ENCODE data around the gene S1PR4.
A peak's percentile ranks its signal among the peaks of the same experiment; 100 is the strongest.
"Not testable (repeated sequence)": the region's sequence is repeated elsewhere in the genome, so short reads cannot be mapped to it uniquely, and the experiment has no call there.

Gene S1PR4

DNA sequence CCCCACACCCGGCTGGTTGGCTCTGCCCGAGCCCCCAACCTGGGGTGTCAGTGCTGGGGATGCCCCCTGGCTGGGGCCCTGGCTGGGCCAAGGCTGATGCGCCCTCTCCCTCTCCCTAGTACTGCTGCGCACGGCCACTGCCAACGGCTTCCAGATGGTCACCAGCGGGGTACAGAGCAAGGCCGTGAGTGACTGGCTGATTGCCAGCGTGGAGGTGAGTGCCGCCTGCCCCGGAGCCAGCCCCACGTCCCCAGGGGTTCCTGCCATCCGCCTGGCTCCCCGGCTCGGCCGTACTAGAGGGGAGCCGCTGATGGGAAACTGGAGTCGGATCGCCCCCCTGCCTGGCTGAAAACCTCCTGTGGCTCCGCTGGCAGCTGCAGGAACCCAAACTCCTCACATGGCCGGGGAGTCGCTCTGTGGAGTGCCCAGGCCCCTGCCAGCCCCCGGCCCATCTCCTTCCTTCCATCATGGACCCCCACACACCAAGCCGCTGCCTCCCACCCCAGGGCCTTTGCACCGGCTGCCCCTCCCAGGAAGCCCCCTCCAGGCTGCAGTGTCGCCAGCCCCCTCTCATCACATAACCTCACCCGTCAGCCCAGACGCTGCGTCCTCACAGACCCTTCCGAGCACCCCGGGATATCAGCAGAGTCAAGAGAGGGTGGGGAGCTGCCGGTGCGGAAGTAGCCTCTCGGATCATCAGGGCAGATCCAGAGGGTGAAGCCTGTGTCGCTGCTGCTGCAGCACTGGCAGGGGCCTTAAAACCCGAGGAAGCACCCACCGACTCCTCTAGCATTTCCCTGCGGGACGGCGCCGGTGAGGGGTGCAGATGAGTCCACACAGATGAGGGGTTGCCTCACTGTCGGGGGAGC is 17.7 kb downstream of the S1PR4 start:
- no peak for DNase-seq

DNA sequence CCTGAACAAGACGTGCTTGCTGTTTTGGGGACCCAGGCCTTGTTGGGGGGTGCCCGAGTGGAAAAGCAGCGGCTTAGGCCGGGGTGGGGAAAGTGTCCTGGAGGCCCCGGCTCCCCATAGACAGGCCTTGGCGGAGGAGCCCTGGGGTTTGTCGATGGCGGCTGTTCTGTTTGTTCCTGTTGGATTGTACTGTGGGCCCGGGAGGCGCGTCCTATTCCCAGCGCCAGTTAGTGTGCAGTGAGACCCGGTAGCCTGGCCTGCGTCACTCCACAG is 18.3 kb downstream of the S1PR4 start:
- DNase-seq, result no peak

DNA sequence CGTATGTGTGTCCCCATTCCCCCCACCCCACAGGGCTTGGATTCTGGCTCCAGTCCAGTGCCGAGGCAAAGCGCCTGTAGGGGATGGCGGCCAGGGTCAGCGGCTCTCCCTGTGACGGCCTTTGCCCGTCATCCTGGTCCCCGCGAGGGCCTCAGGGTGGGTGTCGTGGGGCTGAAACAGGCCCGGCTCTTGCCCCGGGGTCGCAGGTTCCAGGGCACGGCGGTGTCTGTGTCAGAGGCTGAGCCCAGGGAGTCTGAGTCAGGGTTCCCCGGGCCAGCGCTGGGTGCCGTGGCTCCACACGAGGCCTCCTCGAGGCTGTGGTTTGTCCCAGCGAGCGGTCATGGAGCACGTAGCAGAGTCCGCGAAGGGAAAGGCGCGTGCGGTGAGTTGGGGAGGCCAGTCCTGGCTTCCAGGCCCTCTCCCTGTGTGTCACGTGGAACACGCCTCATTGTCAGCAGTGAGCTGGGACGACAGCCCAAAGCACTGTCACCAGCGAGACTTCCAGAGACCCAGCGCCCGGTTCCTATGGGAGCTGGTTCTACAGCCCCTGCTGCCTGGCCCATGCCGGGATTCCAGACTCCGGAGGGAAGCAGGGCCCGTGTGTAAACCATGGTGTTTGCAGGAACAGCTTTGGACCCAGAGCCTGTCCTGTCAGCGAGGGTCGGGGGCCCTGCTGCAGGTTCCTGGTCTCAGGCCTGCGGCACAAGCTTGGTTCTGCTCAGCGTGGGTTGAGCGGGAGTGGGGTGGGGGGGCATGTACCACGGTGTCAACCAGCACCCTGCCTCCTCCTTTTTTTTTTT is 20.5 kb downstream of the S1PR4 start:
- no peak for DNase-seq

DNA sequence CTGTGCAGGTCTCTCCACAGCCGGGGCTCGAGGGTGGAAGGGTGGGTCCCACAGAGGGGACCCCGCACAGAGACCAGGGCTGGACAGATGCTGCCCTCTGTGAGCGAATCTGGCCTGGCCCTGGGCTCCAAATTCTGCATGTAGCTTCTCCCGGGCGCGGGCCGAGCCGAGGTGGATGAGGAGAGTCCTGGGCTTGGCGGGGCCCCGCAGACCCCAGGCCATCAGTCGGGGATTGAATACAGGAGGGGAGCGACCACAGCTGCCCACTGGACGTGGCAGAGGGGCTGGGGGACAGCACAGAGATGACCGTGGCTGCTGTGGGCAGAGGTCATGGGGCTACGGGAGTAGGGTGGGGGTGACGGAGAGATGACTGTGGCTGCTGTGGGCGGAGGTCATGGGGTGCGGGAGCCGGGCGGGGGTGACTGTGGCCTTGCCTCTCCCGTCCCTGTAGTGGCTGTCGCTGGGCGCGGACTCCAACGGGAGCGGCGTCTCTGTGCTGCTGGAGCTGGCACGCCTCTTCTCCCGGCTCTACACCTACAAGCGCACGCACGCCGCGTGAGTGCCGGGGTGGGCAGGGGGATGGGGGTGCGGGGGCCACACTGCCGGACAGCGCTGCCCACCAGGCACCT is 22.6 kb downstream of the S1PR4 start:
- DNase-seq, result no peak

- no peak for DNase-seq
Measured at GRCh38 chr19:3201911-3202310, 23.3 kb downstream of the S1PR4 start.

GRCh38 chr19:3202346-3202745 is 23.8 kb downstream of the S1PR4 start:
- no peak for DNase-seq

DNA sequence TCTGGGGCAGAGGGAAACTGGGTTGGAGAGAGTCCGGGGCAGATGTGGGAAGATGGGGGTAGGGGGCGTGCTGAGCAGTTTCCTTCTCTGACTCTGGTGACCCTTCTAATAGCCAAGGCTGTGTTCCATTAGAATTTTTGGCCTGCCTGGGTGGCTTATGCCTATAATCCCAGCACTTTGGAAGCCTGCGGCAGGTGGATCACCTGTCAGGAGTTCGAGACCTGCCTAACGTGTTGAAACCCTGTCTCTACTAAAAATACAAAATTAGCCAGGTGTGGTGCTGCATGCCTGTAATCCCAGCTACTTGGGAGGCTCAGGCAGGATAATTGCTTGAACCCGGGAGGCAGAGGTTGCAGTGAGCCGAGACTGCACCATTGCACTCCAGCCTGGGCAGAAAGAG is 24.3 kb downstream of the S1PR4 start:
- not testable (repeated sequence) for DNase-seq

DNA sequence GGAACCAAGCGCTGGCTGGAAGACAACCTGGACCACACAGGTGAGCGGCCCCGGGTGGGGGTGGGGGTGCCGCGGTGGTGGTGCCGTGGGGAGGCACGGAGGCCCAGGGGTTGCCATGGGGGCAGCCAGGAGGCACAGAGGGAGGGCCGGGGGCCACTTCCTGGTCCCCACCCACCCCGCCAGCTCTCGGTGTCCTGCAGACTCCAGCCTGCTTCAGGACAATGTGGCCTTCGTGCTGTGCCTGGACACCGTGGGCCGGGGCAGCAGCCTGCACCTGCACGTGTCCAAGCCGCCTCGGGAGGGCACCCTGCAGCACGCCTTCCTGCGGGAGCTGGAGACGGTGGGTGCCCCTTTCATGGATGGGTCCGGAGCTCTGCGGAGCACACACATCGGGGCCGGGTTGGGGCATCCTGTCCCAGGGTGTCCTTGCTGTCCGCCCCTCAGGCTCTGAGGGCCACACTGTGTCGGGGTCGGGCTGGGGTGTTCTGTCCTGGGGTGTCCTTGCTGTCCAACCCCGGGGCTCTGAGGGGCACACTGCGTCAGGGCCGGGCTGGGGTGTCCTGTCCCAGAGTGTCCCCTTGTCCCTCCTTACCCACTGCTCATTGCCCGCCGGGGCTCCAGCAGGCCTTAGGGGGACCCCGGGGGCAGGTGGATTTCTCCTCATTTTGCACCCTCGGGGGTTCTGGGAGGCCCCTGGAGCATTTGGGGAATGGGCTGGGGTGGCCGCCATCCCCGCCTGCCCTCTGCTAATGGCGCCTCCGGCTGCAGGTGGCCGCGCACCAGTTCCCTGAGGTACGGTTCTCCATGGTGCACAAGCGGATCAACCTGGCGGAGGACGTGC is 25.5 kb downstream of the S1PR4 start:
- DNase-seq, result no peak

GRCh38 chr19:3204646-3205275 is 26.2 kb downstream of the S1PR4 start:
- DNase-seq, result no peak

DNA sequence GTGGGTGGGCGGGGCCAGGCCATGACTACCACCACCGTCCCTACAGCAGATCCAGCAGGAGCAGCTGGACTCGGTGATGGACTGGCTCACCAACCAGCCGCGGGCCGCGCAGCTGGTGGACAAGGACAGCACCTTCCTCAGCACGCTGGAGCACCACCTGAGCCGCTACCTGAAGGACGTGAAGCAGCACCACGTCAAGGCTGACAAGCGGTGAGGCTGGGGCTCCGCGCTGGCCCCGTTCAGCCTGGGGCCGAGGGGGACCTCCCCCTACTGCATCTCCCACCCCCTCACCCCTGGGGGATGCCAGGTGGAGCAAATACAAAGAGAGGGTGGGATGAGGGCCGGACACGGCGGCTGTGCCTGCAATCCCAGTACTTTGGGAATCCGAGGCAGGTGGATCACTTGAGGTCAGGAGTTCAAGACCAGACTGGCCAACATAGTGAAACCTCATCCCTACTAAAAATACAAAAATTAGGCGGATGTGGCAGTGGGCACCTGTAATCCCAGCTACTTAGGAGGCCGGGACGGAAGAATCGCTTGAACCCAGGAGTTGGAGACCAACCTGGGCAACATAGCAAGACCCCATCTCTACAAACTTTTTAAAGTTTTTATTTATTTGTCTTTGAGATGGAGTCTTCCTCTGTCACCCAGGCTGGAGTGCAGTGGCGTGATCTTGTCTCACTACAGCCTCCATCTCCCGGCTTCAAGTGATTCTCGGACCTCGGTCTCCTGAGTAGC is 27.8 kb downstream of the S1PR4 start:
- DNase-seq, result no peak

DNA sequence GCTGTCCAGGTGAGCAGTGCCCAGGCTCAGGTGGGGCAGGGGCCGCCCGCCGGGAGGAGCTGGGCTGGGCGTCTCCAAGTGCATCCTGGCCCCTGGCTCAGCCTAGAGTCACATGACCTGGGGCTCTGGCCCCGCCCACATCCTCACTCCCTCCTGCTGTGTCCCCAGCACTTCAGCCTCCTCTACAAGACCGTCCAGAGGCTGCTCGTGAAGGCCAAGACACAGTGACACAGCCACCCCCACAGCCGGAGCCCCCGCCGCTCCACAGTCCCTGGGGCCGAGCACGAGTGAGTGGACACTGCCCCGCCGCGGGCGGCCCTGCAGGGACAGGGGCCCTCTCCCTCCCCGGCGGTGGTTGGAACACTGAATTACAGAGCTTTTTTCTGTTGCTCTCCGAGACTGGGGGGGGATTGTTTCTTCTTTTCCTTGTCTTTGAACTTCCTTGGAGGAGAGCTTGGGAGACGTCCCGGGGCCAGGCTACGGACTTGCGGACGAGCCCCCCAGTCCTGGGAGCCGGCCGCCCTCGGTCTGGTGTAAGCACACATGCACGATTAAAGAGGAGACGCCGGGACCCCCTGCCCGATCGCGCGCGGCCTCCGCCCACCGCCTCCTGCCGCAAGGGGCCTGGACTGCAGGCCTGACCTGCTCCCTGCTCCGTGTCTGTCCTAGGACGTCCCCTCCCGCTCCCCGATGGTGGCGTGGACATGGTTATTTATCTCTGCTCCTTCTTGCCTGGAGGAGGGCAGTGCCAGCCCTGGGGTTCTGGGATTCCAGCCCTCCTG is 29.1 kb downstream of the S1PR4 start:
- DNase-seq, result no peak

- DNase-seq, result no peak
Measured at GRCh38 chr19:3208317-3209207, 30.0 kb downstream of the S1PR4 start.

GRCh38 chr19:3210347-3211017 is 31.9 kb downstream of the S1PR4 start:
- DNase-seq, result peak; percentile 4

DNA sequence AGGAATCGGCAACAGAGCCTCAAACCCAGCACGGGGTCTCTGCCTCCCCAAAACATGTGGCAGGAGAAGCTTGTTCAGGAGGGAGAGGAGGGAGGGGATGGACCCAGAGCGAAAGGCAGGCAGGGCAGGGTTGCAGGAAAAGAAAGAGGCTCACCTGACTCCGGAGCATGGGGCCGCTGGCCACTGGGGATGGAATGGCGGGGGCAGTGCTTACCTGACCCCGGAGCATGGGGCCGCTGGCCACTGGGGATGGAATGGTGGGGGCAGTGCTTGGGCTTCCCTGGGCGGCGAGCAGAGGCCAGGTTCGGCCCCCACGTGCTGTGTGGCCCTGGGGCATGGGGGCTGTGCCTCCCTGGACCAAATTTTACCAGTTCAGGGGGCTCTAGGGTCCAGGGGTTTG is 32.6 kb downstream of the S1PR4 start:
- no peak for DNase-seq

DNA sequence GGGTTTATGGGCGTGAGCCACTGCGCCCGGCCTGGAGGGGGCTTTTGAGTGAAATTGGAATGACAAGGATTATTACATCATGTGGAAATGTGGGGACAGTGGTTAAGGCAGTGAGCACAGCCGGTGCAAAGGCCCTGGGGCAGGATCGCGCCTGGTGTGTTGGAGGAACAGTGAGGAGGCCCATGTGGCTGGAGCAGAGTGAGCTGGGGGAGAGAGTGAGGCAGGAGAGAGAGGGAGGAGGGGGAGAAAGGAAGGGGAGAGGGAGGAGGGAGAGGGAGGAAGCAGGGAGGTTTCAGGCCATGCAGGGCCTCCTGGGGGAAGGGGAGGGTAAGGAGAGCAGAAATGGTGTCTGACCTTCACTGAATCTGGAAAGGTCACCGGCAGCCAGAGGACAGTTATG is 34.6 kb downstream of the S1PR4 start:
- DNase-seq, result no peak

DNA sequence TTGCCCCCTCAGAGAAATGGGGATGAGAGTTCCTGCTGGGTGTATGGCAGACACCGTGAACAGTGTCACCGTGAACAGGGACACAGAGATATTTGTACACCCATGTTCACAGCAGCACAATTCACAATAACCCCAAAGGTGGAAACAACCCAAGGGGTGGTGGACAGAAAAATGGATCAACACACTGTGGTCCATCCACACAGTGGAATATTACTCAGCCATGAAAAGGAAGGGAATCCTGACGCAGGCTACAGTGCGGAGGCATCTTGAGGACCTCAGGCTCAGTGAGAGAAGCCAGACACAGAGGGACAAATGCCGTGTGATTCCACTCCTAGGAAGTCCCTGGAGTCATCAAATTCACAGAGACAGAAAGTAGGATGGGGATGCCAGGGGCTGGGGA is 38.3 kb downstream of the S1PR4 start:
- no peak for DNase-seq

DNA sequence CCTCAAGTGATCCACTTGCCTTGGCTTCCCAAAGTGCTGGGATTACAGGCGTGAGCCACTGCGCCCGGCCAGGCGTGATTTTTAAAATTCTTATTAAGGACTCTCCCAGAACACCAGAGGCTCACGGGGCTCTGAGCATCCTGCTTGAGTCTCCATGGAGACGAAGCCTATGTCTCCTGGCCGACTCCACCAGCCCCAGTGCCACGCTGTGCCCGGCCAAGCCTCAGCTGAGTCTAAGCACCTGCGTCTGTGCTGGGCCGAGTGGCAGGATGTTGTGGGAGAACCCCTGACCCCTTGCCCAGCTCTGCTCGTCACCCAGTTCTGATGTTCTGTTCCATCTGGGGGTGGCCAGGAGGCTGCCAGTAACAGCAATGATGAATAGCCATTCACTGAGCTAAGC is 42.0 kb downstream of the S1PR4 start:
- DNase-seq, result no peak

DNA sequence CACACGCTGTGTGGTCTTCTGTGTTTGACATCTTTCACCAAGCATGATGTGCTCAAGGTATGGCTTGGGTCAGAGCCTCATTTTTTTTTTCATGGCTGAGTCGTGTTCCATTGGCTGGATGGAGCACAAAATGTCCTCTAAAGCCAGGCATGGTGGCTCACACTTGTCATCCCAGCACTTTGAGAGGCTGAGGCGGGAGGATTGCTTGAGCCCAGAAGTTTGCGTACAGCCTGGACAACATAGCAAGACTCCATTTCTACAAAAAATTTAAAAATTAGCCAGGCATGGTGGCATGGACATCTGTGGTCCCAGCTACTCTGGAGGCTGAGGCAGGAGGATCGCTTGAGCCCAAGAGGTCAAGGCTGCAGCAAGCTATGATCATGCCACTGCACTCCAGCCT is 43.0 kb downstream of the S1PR4 start:
- not testable (repeated sequence) for DNase-seq

DNA sequence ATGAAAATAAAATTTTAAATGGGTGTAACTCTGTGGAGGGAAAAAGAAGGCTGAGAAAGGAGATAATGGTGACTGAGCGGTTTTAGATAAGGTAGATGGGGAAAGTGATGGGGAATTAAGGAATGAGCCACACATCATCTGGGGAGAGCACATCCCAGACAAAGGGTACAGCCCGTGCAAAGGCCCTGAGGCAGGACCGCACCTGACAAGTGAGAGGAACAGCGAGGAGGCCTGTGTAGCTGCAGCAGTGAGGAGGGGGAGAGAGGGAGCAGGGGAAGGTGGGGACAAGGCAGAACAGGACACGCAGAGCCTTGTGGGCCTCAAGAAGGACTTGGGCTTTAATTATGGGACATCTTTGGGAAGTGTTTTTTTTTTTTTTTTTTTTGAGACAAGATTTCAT is 44.1 kb downstream of the S1PR4 start:
- no peak for DNase-seq
